ENCODE measurements around the gene POLR1A. TPM values are rescaled to one million over a fixed set of nuclear protein-coding genes. Genes with fewer than 3 reads are reported as not detected.

The POLR1A gene
- total RNA-seq, 1 experiment from 2014 or later = 62.7 TPM

- Histone ChIP-seq H2BK5ac (ENCODE audit: insufficient read length, low read length) (no peak overlapping the region), H3K14ac (ENCODE audit: insufficient read depth, low read length) (no peak overlapping the region), H2AFZ (ENCODE audit: low read length) (no peak overlapping the region), H4K91ac (ENCODE audit: insufficient read length, low read depth, low read length) (no peak overlapping the region), H3K4me2 (ENCODE audit: insufficient read depth, insufficient read length, low read length) (no peak overlapping the region), H4K5ac (ENCODE audit: insufficient read length, low read depth, low read length) (no peak overlapping the region), H4K20me1 (ENCODE audit: control insufficient read depth, insufficient read depth, insufficient read length) (no peaks in the 10 kb centered on the region), H3K18ac (ENCODE audit: insufficient read length, low read depth, low read length) (no peak overlapping the region), H2AK5ac (ENCODE audit: insufficient read length, low read length) (no peak overlapping the region), H3K27ac (ENCODE audit: insufficient read length, low read depth, low read length) (no peak overlapping the region), H3K23ac (ENCODE audit: insufficient read length, low read depth, low read length) (no peak overlapping the region), H3K4me1 (ENCODE audit: insufficient read depth, low read length) (no peaks in the 10 kb centered on the region), H3K56ac (ENCODE audit: insufficient read length, low read depth, low read length) (no peak overlapping the region), H3T11ph (ENCODE audit: low read length) (no peak overlapping the region), H3K9ac (ENCODE audit: extremely low read depth, insufficient read length, low read length) (no peak overlapping the region), H2BK120ac (ENCODE audit: low read depth, low read length, poor library complexity, severe bottlenecking) (no peak overlapping the region), H3K23me2 (ENCODE audit: insufficient read length, low read depth, low read length, poor library complexity, severe bottlenecking) (no peaks in the 10 kb centered on the region), H4K8ac (replicated peaks; ENCODE audit: insufficient read length, low read depth, low read length) (no peak overlapping the region), H3K79me2 (ENCODE audit: insufficient read depth, low read length) (no peaks in the 10 kb centered on the region), H2BK12ac (ENCODE audit: insufficient read length, low read depth, low read length) (no peak overlapping the region), H2BK15ac (ENCODE audit: low read depth, low read length) (no peak overlapping the region), H3K27me3 (ENCODE audit: insufficient read depth, low read length) (no peaks in the 10 kb centered on the region), H2BK20ac (ENCODE audit: low read depth, low read length, poor library complexity, severe bottlenecking) (no peak overlapping the region), H3K4ac (ENCODE audit: low read depth, low read length) (no peak overlapping the region), H3K9me3 (ENCODE audit: control insufficient read depth, low read depth, low read length) (no peaks in the 10 kb centered on the region), H3K79me1 (ENCODE audit: insufficient read depth, low read depth, low read length, poor library complexity, severe bottlenecking) (no peaks in the 10 kb centered on the region)
- no peak overlapping the region for H3K4me3 Mint-ChIP-seq
- H3K36me3 Mint-ChIP-seq (ENCODE audit: insufficient read depth in 1 of 3, low read depth in 3 of 3) = peaks cover 34 to 91% (median 53%) of the 10 kb centered on the region in 3 experiments; a peak in 6 of 7 replicates
- H3K27ac Mint-ChIP-seq = no peak overlapping the region
- no peaks in the 10 kb centered on the region for H3K27me3 Mint-ChIP-seq (ENCODE audit: low read depth)
- no peak for DNase-seq
- WGBS (ENCODE audit: extremely low coverage, insufficient read length, low lambda C conversion rate) = no CpG with 5 or more reads among the region's 4 CpGs
- no peak for TF ChIP-seq CTCF (conservative IDR thresholded peaks at IDR 0.05)
- H3K9me3 Mint-ChIP-seq = no peaks in the 10 kb centered on the region
- H3K4me1 Mint-ChIP-seq = no peaks in the 10 kb centered on the region
Measured at GRCh38 chr2:86081724-86082123, 24.0 kb downstream of the POLR1A start.
